IMR-90 (cell line): ENCODE results near the gene TBATA. TPM values are rescaled to one million over a fixed set of nuclear protein-coding genes. Genes with fewer than 3 reads are reported as not detected.

Experiments
- ATAC-seq: fragments of 200-7000 bp; cut with Tn5 transposase; 2 replicates; pipeline ENCODE4 v1.9.1; 2020; ENCODE audit warnings: low read depth, mild to moderate bottlenecking, moderate library complexity
- BruUV-seq: library from RNA; stranded (reverse); fragments of 400-500 nt; replicated peaks from 2 replicates; lab custom pipeline; 2021; lab: Mats Ljungman, UMichigan
- CTCF ChIA-PET: fragments of 300-600 bp; formaldehyde crosslinking; extraction: SDS; loops from one replicate; lab custom pipeline; 2021; ENCODE audit warnings: antibody characterized with exemption; lab: Yijun Ruan, JAX
- POLR2A ChIA-PET: fragments of 300-600 bp; sonication (Branson Sonifier 250); formaldehyde crosslinking; loops from one replicate; lab custom pipeline; 2022; ENCODE audit warnings: antibody characterized with exemption; ENCODE audit not compliant: unreplicated experiment; lab: Charles Lee
- DNase-seq: peaks from one replicate; pipeline ENCODE4 v3.0.0; 2013
- H2AFZ ChIP-seq: replicated peaks from 2 replicates; pipeline ENCODE3; 2013; ENCODE audit warnings: low read length, mild to moderate bottlenecking; ENCODE audit not compliant: poor library complexity
- H2AK5ac ChIP-seq: 2 replicates; pipeline ENCODE4 v1.6.1; 2013; ENCODE audit warnings: low read depth, low read length, inconsistent platforms
- H2AK9ac ChIP-seq: replicated peaks from 2 replicates; pipeline ENCODE3; 2013; ENCODE audit warnings: mild to moderate bottlenecking, low read depth, low read length, moderate library complexity; ENCODE audit not compliant: poor library complexity
- H2BK120ac ChIP-seq: 2 replicates; pipeline ENCODE4 v1.6.1; 2013; ENCODE audit warnings: low read depth, low read length, inconsistent platforms
- H2BK15ac ChIP-seq: 3 replicates; pipeline ENCODE4 v1.6.1; 2013; ENCODE audit warnings: low read depth, low read length, inconsistent platforms
- H2BK20ac ChIP-seq: 2 replicates; pipeline ENCODE4 v1.6.1; 2013; ENCODE audit warnings: low read depth, mild to moderate bottlenecking, inconsistent platforms, low read length, moderate library complexity
- H2BK5ac ChIP-seq: 2 replicates; pipeline ENCODE4 v1.6.1; 2013; ENCODE audit warnings: mild to moderate bottlenecking, low read depth, low read length, inconsistent platforms; ENCODE audit not compliant: poor library complexity, severe bottlenecking
- H3K14ac ChIP-seq: replicated peaks from 2 replicates; pipeline ENCODE4 v1.6.1; 2013; ENCODE audit warnings: low read depth, low read length, inconsistent platforms
- H3K18ac ChIP-seq: 2 replicates; pipeline ENCODE4 v1.6.1; 2013; ENCODE audit warnings: low read depth, low read length, control low read depth
- H3K23ac ChIP-seq: 2 replicates; pipeline ENCODE4 v1.6.1; 2013; ENCODE audit warnings: low read depth, low read length, inconsistent platforms
- H3K27ac ChIP-seq: 2 replicates; pipeline ENCODE4 v1.5.1; 2013; ENCODE audit warnings: mild to moderate bottlenecking, control low read depth, low read length; ENCODE audit not compliant: insufficient read depth
- H3K27me3 ChIP-seq: 2 replicates; pipeline ENCODE4 v1.6.1; 2013; ENCODE audit warnings: low read length; ENCODE audit not compliant: control insufficient read depth, insufficient read depth
- H3K36me3 ChIP-seq: 2 replicates; pipeline ENCODE4 v1.6.1; 2013; ENCODE audit warnings: low read length, mixed read lengths; ENCODE audit not compliant: control insufficient read depth, insufficient read depth
- H3K4ac ChIP-seq: 2 replicates; pipeline ENCODE4 v1.6.1; 2013; ENCODE audit warnings: low read depth, low read length, inconsistent platforms
- H3K4me1 ChIP-seq: 2 replicates; pipeline ENCODE4 v1.6.1; 2013; ENCODE audit warnings: low read length, mixed read lengths; ENCODE audit not compliant: control insufficient read depth, insufficient read depth
- H3K4me2 ChIP-seq: 2 replicates; pipeline ENCODE4 v1.6.1; 2013; ENCODE audit warnings: low read depth, mild to moderate bottlenecking, control low read depth, low read length, moderate library complexity
- H3K4me3 ChIP-seq: 2 replicates; pipeline ENCODE4 v1.5.1; 2013; ENCODE audit warnings: low read depth, mild to moderate bottlenecking, control low read depth, low read length, moderate library complexity; ENCODE audit not compliant: insufficient read depth
- H3K56ac ChIP-seq: 2 replicates; pipeline ENCODE4 v1.6.1; 2013; ENCODE audit warnings: low read length, inconsistent platforms; ENCODE audit not compliant: insufficient read depth; ENCODE audit errors: extremely low read depth
- H3K79me1 ChIP-seq, 2 experiments: 2 replicates each; pipeline ENCODE4 v1.6.1; 2013; ENCODE audit warnings: low read length in 2 of 2, inconsistent platforms in 1 of 2, low read depth in 1 of 2
- H3K9ac ChIP-seq: 2 replicates; pipeline ENCODE4 v1.6.1; 2013; ENCODE audit warnings: low read depth, low read length, control low read depth
- H3K9me1 ChIP-seq: 2 replicates; pipeline ENCODE4 v1.6.1; 2013; ENCODE audit warnings: low read length, inconsistent platforms; ENCODE audit not compliant: insufficient read depth
- H3K9me3 ChIP-seq: 2 replicates; pipeline ENCODE4 v1.6.1; 2013; ENCODE audit warnings: low read length; ENCODE audit not compliant: control insufficient read depth, insufficient read depth
- H4K20me1 ChIP-seq: 2 replicates; pipeline ENCODE4 v1.6.1; 2013; ENCODE audit warnings: low read length, inconsistent platforms; ENCODE audit not compliant: insufficient read depth
- H4K5ac ChIP-seq: 2 replicates; pipeline ENCODE4 v1.6.1; 2013; ENCODE audit warnings: mild to moderate bottlenecking, low read depth, low read length, control low read depth
- H4K8ac ChIP-seq, 2 experiments: 2 replicates each; pipeline ENCODE4 v1.6.1; 2013; ENCODE audit warnings: low read depth in 2 of 2, low read length in 2 of 2, control low read depth in 1 of 2, inconsistent platforms in 1 of 2
- H4K91ac ChIP-seq: 2 replicates; pipeline ENCODE4 v1.6.1; 2013; ENCODE audit warnings: low read depth, low read length, inconsistent platforms; ENCODE audit not compliant: insufficient read depth
- BHLHE40 ChIP-seq: fragments of 150-350 bp; IDR thresholded peaks from 2 replicates; pipeline ENCODE4 v1.6.1; 2016; ENCODE audit warnings: mild to moderate bottlenecking, low read depth, low read length
- CEBPB ChIP-seq: IDR thresholded peaks from 2 replicates; pipeline ENCODE4 v1.6.1; 2012; ENCODE audit warnings: low read depth, low read length, improper control_type of control experiment
- ELK1 ChIP-seq: fragments of 150-350 bp; IDR thresholded peaks from 2 replicates; pipeline ENCODE4 v1.6.1; 2016; ENCODE audit warnings: low read depth, mild to moderate bottlenecking, low read length, moderate library complexity, borderline replicate concordance
- MAZ ChIP-seq: IDR thresholded peaks from 2 replicates; pipeline ENCODE4 v1.6.1; 2012; ENCODE audit warnings: low read depth, mild to moderate bottlenecking, low read length, improper control_type of control experiment, moderate library complexity, borderline replicate concordance
- RAD21 ChIP-seq: IDR thresholded peaks from 2 replicates; pipeline ENCODE4 v1.6.1; 2012; ENCODE audit warnings: low read length, improper control_type of control experiment
- WGBS, 2 experiments: methylation state at CpG; one replicate each; pipeline versions ENCODE4 v1.1.5 to v1.1.7; 2013; ENCODE audit warnings: missing lambda C conversion rate in 2 of 2; ENCODE audit not compliant: insufficient read length in 1 of 2; ENCODE audit errors: extremely low coverage in 2 of 2; 5-methylcytosine and 5-hydroxymethylcytosine counted together
- dilution Hi-C: fragments of 300-500 bp; cut with HindIII; formaldehyde crosslinking; loops from one replicate; pipeline ENCODE4 v1.14.3; 2018; ENCODE audit warnings: low sequenced_read_pairs; ENCODE audit not compliant: unreplicated experiment
- in situ Hi-C: fragments of 300-500 bp; cut with MboI; formaldehyde crosslinking; loops from 3 replicates; pipeline ENCODE4 v1.14.3; 2019; ENCODE audit warnings: low sequenced_read_pairs, inconsistent platforms, mixed read lengths
- intact Hi-C: fragments of 100-400 bp; cut with micrococcal nuclease; formaldehyde crosslinking; loops from 2 replicates; pipeline ENCODE4 v1.10.0; 2022
- polyA plus RNA-seq, 3 experiments: library from polyadenylated mRNA; depleted of rRNA; stranded (reverse); fragments of >200 nt; gene quantifications; 2 replicates each; pipeline ENCODE4 v1.2.3, GENCODE V29; 2012; ENCODE audit warnings: low replicate concordance in 1 of 3
- total RNA-seq: library from RNA; depleted of rRNA; stranded (reverse); fragments of >200 nt; gene quantifications from 2 replicates; pipeline ENCODE4 v1.2.3, GENCODE V29; 2012

TBATA gene
- total and polyA plus RNA-seq, 2 of the 4 experiments (the other 2 are of a cell fraction) = not detected

- dilution Hi-C loops = no loop called here
- BruUV-seq = no TSS peak
- POLR2A ChIA-PET = no interaction called here
Measured at GRCh38 chr10:70830164-70830563, 45.0 kb upstream of the TBATA start.

More at GRCh38 chr10:70830164-70830563, 45.0 kb upstream of the TBATA start:
- no peak overlapping the region for H2BK120ac ChIP-seq
- H3K9me3 ChIP-seq = no peaks in the 10 kb centered on the region
- H4K20me1 ChIP-seq = no peaks in the 10 kb centered on the region; the same call in none of the 2 replicates
- WGBS, 2 experiments = no CpG with 5 or more reads among the region's 3 CpGs
- no peak overlapping the region for H2BK20ac ChIP-seq
- no peak overlapping the region for H2BK5ac ChIP-seq
- in situ Hi-C loops = no loop called here
- DNase-seq (no peak), ATAC-seq (no peak)
- no peak overlapping the region for H3K4ac ChIP-seq
- no peak overlapping the region for H3K56ac ChIP-seq
- peaks cover 26% of the 10 kb centered on the region for H3K4me1 ChIP-seq
- no peak overlapping the region for H4K8ac ChIP-seq
- no peak overlapping the region for H2AFZ ChIP-seq
- peaks cover 5% of the 10 kb centered on the region for H3K36me3 ChIP-seq
- intact Hi-C loops = no loop called here
- H3K14ac ChIP-seq = no peak overlapping the region
- no peak overlapping the region for H2AK9ac ChIP-seq
- H3K27me3 ChIP-seq = no peaks in the 10 kb centered on the region
- 0 out of 2 replicates have a peak overlapping the region, but pooled peaks have one; percentile 27 for H3K23ac ChIP-seq
- TF ChIP-seq RAD21 (no peak), ELK1 (no peak), BHLHE40 (no peak), MAZ (no peak), CEBPB (no peak)
- no peak overlapping the region for H2AK5ac ChIP-seq
- peaks cover 43 to 68% of the 10 kb centered on the region in 2 experiments for H3K79me1 ChIP-seq
- H4K5ac ChIP-seq = no peak overlapping the region; the same call in 1 of the 2 replicates
- H3K9ac ChIP-seq = no peak overlapping the region
- no peak overlapping the region for H3K4me2 ChIP-seq
- no peak overlapping the region for H3K27ac ChIP-seq
- no peak overlapping the region for H3K4me3 ChIP-seq
- H4K91ac ChIP-seq = no peak overlapping the region
- CTCF ChIA-PET = no interaction called here
- H3K18ac ChIP-seq = no peak overlapping the region
- peaks cover 6% of the 10 kb centered on the region; the same call in 1 of the 2 replicates for H3K9me1 ChIP-seq
- no peak overlapping the region for H2BK15ac ChIP-seq
